SK-N-SH treated with all-trans-retinoic acid at 6 μM for 48 hours (cell line): ENCODE measurements around the gene KIFC3.

Source experiments
- ATAC-seq: fragments of 200-7000 bp; cut with Tn5 transposase; 3 replicates; pipeline ENCODE4 v1.9.1; 2020; ENCODE audit warnings: mild to moderate bottlenecking, moderate library complexity
- BACH2 ChIP-seq: fragments of 250-450 bp; sonication (Bioruptor Pico); IDR thresholded peaks from 2 replicates; pipeline ENCODE4 v1.9.0; 2021; ENCODE audit warnings: mild to moderate bottlenecking, borderline replicate concordance
- ESRRG ChIP-seq: fragments of 250-450 bp; sonication (Bioruptor Pico); IDR thresholded peaks from 2 replicates; pipeline ENCODE4 v1.6.1; 2021; ENCODE audit warnings: mild to moderate bottlenecking
- OSR1 ChIP-seq: fragments of 250-450 bp; sonication (Bioruptor Pico); IDR thresholded peaks from 2 replicates; pipeline ENCODE4 v1.8.0; 2022; ENCODE audit warnings: moderate library complexity, mild to moderate bottlenecking, inconsistent platforms
- TCF4 ChIP-seq: fragments of 250-450 bp; sonication (Bioruptor Pico); IDR thresholded peaks from 2 replicates; pipeline ENCODE4 v1.8.0; 2021; ENCODE audit warnings: mild to moderate bottlenecking, moderate library complexity, borderline replicate concordance
- ZFP3 ChIP-seq: fragments of 250-450 bp; sonication (Bioruptor Pico); IDR thresholded peaks from 2 replicates; pipeline ENCODE4 v1.5.0; 2020; ENCODE audit warnings: mild to moderate bottlenecking, moderate library complexity
- ZFP30 ChIP-seq: fragments of 450-650 bp; formaldehyde crosslinking; IDR thresholded peaks from 2 replicates; pipeline ENCODE4 v1.5.0; 2022; ENCODE audit warnings: mild to moderate bottlenecking, moderate library complexity
- ZNF70 ChIP-seq: fragments of 450-650 bp; formaldehyde crosslinking; IDR thresholded peaks from 2 replicates; pipeline ENCODE4 v1.5.0; 2020; ENCODE audit warnings: mild to moderate bottlenecking, moderate library complexity
- ZNF8 ChIP-seq: fragments of 450-650 bp; formaldehyde crosslinking; IDR thresholded peaks from 2 replicates; pipeline ENCODE4 v1.5.0; 2020; ENCODE audit warnings: mild to moderate bottlenecking, moderate library complexity
- TF ChIP-seq, protein P1 (sequence below): fragments of 250-450 bp; sonication (Bioruptor Pico); IDR thresholded peaks from 2 replicates; pipeline ENCODE4 v1.8.0; 2020; ENCODE audit warnings: mild to moderate bottlenecking, moderate library complexity, borderline replicate concordance
- TF ChIP-seq, protein P2 (sequence below): fragments of 250-450 bp; sonication (Bioruptor Pico); IDR thresholded peaks from 2 replicates; pipeline ENCODE4 v1.5.1; 2021; ENCODE audit warnings: mild to moderate bottlenecking, moderate library complexity
- TF ChIP-seq, protein P3 (sequence below): fragments of 250-450 bp; sonication (Bioruptor Pico); IDR thresholded peaks from 2 replicates; pipeline ENCODE4 v1.8.0; 2021; ENCODE audit warnings: low read depth, mild to moderate bottlenecking, moderate library complexity, borderline replicate concordance
- TF ChIP-seq, protein P4 (sequence below): fragments of 250-450 bp; sonication (Bioruptor Pico); IDR thresholded peaks from 2 replicates; pipeline ENCODE4 v1.5.1; 2020; ENCODE audit warnings: low read depth, mild to moderate bottlenecking, moderate library complexity

KIFC3 gene

DNA sequence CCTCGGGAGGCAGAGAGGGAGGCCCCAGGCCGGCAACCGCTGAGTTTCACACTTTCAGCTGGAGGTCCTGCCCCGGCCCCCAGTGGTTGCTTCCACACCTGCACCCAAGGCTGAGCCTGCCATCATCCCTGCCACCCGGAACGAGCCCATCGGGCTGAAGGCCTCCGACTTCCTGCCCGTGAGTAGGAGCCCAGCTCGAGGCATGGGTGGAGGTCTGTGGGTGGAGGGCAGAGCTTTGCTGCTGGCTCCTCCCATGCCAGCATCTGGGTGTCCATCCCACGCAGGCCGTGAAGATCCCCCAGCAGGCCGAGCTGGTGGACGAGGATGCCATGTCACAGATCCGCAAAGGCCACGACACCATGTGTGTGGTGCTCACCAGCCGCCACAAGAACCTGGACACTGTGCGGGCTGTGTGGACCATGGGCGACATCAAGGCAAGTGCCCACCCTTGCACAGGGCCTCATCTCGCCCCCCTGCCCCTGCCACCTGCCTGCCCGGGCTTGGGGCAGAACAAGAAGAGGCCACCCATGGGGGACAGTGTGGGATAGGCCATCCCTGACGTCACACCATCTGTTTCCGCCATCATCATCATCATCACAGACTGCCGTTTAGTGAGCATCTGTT lies 47.1 kb downstream of the KIFC3 start (continued):
- TF ChIP-seq, protein P1, sequence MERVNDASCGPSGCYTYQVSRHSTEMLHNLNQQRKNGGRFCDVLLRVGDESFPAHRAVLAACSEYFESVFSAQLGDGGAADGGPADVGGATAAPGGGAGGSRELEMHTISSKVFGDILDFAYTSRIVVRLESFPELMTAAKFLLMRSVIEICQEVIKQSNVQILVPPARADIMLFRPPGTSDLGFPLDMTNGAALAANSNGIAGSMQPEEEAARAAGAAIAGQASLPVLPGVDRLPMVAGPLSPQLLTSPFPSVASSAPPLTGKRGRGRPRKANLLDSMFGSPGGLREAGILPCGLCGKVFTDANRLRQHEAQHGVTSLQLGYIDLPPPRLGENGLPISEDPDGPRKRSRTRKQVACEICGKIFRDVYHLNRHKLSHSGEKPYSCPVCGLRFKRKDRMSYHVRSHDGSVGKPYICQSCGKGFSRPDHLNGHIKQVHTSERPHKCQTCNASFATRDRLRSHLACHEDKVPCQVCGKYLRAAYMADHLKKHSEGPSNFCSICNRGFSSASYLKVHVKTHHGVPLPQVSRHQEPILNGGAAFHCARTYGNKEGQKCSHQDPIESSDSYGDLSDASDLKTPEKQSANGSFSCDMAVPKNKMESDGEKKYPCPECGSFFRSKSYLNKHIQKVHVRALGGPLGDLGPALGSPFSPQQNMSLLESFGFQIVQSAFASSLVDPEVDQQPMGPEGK (CRISPR knock-in tag) = no peak
- TF ChIP-seq BACH2 (no peak), ESRRG (CRISPR knock-in tag) (no peak), ZNF8 (no peak)
- TF ChIP-seq, protein P2, sequence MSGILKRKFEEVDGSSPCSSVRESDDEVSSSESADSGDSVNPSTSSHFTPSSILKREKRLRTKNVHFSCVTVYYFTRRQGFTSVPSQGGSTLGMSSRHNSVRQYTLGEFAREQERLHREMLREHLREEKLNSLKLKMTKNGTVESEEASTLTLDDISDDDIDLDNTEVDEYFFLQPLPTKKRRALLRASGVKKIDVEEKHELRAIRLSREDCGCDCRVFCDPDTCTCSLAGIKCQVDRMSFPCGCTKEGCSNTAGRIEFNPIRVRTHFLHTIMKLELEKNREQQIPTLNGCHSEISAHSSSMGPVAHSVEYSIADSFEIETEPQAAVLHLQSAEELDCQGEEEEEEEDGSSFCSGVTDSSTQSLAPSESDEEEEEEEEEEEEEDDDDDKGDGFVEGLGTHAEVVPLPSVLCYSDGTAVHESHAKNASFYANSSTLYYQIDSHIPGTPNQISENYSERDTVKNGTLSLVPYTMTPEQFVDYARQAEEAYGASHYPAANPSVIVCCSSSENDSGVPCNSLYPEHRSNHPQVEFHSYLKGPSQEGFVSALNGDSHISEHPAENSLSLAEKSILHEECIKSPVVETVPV (CRISPR knock-in tag) = no peak
- TF ChIP-seq, all 23 proteins: peak for 0

DNA sequence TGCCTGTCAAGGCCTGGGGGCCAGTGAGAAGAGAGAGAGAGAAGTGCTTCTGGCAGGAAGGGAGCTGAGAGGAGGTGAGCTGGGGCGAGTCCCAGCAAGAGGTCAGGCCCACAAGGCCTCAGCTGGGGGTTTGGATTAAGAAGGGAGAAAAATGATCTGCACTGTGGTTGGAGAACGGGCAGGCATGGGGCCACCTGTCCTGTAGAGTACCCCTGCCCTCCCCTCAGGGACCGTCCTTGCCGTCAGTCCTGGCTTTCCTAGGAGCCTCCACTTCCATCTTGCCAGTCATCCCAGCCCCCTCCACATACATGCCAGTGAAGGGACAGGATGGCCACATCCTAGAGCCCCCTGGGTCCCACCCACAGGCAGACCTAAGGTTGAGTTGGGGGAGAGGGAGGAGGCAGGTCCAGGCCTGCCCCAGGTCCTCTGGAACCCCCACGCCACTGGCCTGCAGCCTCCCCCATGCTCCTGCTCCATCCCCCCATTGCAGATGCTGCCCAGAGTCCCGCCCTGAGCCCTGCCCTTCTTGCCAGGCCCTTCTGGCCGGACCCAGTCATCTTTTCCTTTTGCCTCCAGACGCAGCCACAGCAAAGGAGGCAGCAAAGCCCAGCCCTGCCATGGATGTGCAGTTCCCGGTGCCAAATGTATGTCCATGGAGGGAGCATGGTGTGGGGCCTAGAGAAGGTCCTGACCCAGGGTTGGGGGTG lies 47.8 kb downstream of the KIFC3 start:
- no peak for TF ChIP-seq ZFP3 (CRISPR knock-in tag)
- no peak for ATAC-seq

DNA sequence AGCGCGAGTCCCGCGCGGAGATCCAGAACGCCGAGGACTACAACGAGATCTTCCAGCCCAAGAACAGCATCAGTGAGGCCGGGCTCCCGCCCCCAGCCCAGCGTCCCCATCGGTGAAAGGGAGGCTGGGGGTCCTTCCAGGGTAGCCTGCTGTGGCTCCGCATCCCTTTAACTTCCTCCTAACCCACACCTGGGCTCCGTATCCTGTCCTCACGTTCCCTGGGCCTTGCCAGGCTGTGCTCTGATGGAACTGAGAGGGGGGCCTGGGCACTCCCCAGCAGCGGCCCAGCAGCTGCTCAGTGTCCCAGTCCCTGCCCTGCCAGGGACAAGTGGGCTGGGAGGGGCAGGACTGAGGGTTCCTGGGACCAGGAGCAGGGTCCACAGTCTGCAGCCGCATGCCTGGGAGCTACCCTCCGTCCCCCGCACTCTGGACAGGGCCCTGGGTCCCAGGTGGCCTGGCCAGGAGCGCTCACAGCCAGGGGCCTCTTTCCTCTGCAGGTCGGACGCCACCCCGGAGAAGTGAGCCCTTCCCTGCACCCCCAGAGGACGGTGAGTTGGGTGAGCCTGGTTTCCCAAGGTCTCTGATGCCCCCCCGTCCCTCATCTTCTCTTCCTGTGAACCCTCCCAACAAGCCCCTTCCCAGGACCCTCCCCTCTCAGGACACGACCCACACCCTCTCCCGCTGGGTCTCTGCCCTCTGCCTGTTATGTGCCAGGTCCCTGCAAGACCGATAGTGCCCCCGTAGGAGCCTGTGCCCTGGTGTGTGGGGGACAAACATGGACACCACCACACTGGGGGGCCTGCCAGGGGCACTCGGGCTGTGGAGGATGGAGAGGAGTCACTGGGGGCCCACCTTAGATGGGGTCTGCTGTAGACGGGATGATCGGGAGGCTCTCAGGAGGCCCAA lies 48.6 kb downstream of the KIFC3 start:
- TF ChIP-seq ZNF70 (CRISPR knock-in tag) = no peak
- no peak for TF ChIP-seq OSR1 (CRISPR knock-in tag)
- no peak for ATAC-seq

DNA sequence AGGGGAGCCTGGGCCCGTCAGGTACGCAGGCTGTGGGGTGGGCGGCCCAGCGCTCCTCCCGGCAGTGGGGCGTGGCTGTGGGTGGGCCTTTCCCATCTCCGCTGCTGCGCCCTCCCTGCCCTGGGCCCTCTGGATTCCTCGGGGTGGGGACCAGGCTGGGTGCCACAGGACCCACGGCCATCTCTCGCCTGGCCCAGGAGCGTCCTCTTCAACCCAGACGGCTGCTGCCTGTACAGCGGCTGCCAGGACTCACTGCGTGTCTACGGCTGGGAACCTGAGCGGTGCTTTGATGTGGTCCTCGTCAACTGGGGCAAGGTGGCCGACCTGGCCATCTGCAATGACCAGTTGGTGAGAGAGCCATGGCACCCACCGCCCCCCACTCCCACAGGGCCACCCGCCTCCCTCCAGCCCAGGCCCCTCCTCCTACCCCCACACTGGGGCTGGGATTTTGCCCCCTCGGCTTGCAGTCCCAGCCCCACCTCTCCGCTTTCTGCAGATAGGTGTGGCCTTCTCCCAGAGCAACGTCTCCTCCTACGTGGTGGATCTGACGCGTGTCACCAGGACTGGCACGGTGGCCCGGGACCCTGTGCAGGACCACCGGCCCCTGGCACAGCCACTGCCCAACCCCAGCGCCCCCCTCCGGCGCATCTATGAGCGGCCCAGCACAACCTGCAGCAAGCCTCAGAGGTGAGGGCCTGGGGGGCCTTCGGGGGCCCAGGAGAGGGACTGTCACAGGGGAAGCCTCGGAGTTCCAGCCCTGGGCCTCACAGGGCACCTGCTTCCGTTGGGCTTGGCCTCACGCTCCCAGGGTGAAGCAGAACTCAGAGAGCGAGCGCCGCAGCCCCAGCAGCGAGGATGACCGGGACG lies 49.5 kb downstream of the KIFC3 start:
- ATAC-seq = no peak
- TF ChIP-seq TCF4 (CRISPR knock-in tag) = no peak
- no peak for TF ChIP-seq ZFP3 (CRISPR knock-in tag)
- no peak for TF ChIP-seq ZFP30 (CRISPR knock-in tag)
- TF ChIP-seq, protein P3, sequence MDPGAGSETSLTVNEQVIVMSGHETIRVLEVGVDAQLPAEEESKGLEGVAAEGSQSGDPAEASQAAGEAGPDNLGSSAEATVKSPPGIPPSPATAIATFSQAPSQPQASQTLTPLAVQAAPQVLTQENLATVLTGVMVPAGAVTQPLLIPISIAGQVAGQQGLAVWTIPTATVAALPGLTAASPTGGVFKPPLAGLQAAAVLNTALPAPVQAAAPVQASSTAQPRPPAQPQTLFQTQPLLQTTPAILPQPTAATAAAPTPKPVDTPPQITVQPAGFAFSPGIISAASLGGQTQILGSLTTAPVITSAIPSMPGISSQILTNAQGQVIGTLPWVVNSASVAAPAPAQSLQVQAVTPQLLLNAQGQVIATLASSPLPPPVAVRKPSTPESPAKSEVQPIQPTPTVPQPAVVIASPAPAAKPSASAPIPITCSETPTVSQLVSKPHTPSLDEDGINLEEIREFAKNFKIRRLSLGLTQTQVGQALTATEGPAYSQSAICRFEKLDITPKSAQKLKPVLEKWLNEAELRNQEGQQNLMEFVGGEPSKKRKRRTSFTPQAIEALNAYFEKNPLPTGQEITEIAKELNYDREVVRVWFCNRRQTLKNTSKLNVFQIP = no peak
- TF ChIP-seq, protein P2 (CRISPR knock-in tag) = no peak

DNA sequence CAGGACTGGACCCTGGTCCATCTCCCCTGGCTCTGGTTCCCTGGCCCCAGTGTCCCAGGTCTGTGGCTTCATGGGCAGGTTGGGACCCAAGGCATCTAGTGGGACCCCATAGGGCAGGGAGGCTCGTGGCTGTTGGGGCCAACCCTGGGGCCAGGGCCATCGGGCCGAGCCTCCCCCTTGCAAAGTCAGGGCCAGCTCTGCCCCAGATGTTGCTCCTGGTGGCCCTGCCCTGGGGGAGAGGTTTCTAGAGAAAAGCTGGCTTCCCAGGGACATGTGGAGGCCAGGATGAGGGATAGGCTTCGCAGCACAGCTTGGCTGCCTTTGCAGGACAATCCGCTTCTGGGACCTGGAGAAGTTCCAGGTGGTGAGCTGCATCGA lies 50.1 kb downstream of the KIFC3 start:
- ATAC-seq = no peak
- TF ChIP-seq, protein P4, sequence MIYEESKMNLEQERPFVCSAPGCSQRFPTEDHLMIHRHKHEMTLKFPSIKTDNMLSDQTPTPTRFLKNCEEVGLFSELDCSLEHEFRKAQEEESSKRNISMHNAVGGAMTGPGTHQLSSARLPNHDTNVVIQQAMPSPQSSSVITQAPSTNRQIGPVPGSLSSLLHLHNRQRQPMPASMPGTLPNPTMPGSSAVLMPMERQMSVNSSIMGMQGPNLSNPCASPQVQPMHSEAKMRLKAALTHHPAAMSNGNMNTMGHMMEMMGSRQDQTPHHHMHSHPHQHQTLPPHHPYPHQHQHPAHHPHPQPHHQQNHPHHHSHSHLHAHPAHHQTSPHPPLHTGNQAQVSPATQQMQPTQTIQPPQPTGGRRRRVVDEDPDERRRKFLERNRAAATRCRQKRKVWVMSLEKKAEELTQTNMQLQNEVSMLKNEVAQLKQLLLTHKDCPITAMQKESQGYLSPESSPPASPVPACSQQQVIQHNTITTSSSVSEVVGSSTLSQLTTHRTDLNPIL (CRISPR knock-in tag) = no peak
